Measurements from ENCODE around the gene KCNQ1. TPM values are rescaled to one million over a fixed set of nuclear protein-coding genes. Genes with fewer than 3 reads are reported as not detected.

The KCNQ1 gene
- polyA plus RNA-seq, 1 of the 3 experiments (the other 2 are of a cell fraction), result 0.05 TPM

- TF ChIP-seq EP300 (IDR thresholded peaks at IDR 0.05; ENCODE audit: borderline replicate concordance in 1 of 2, low read depth in 1 of 2, low read length in 1 of 2), result no peak
- no peak for TF ChIP-seq MXI1 (IDR thresholded peaks at IDR 0.05; ENCODE audit: low read depth, low read length)
- no peak for TF ChIP-seq NFIC (IDR thresholded peaks at IDR 0.05; ENCODE audit: borderline replicate concordance)
- no peak for TF ChIP-seq TAF1 (IDR thresholded peaks at IDR 0.05; ENCODE audit: borderline replicate concordance, low read depth, low read length)
- TF ChIP-seq RAD21 (IDR thresholded peaks at IDR 0.05; ENCODE audit: low read length), result no peak
- no peak for TF ChIP-seq RXRA (IDR thresholded peaks at IDR 0.05; ENCODE audit: borderline replicate concordance, low read depth)
- no peak for TF ChIP-seq GABPA (IDR thresholded peaks at IDR 0.05; ENCODE audit: low read depth)
- no peak for TF ChIP-seq REST (IDR thresholded peaks at IDR 0.05; ENCODE audit: low read depth, low read length)
- TF ChIP-seq ELF1 (IDR thresholded peaks at IDR 0.05), result no peak
Observed at GRCh38 chr11:2643746-2644145, 198.9 kb downstream of the KCNQ1 start (continued).

GRCh38 chr11:2644844-2645778 lies 200.3 kb downstream of the KCNQ1 start:
- no peaks in the 10 kb centered on the region for H3K36me3 ChIP-seq (replicated peaks in 1 of 2; ENCODE audit: control insufficient read depth in 1 of 2, insufficient read depth in 2 of 2, low read length in 1 of 2)
- no peaks in the 10 kb centered on the region for H3K27me3 ChIP-seq (ENCODE audit: insufficient read depth)
- H3K9me3 ChIP-seq, result peaks cover 50% of the 10 kb centered on the region
- ChIA-PET POLR2A (no interaction called here), CTCF (interaction anchor here (0.9 to 1.2 kb wide), 2 partner anchors 241 to 243 kb away, joined by 3 read pairs; partner anchors contain the start of gene CDKN1C)
- no peaks in the 10 kb centered on the region for H3F3A ChIP-seq (replicated peaks; ENCODE audit: insufficient read depth)
- H3K4me2 ChIP-seq, result no peak overlapping the region
- H3K9me2 ChIP-seq, result no peaks in the 10 kb centered on the region
- no peaks in the 10 kb centered on the region for H3K79me2 ChIP-seq (ENCODE audit: insufficient read depth)
- no peak for TF ChIP-seq GATA2 (CRISPR knock-in tag; IDR thresholded peaks at IDR 0.05)
- no peak for TF ChIP-seq TCF12 (IDR thresholded peaks at IDR 0.05)
- TF ChIP-seq FOXM1 (IDR thresholded peaks at IDR 0.05; ENCODE audit: low read depth), result no peak
- no peak for TF ChIP-seq GABPA (IDR thresholded peaks at IDR 0.05; ENCODE audit: low read depth)
- no peak for TF ChIP-seq USF1 (IDR thresholded peaks at IDR 0.05; ENCODE audit: borderline replicate concordance, low read depth)
- no peak for TF ChIP-seq FOSL2 (IDR thresholded peaks at IDR 0.05; ENCODE audit: borderline replicate concordance, low read depth)
- no peak for TF ChIP-seq ZBTB33 (IDR thresholded peaks at IDR 0.05; ENCODE audit: borderline replicate concordance, low read depth)
- TF ChIP-seq YY1 (IDR thresholded peaks at IDR 0.05; ENCODE audit: low read depth), result no peak
- no peak for TF ChIP-seq REST (IDR thresholded peaks at IDR 0.05; ENCODE audit: low read depth, low read length)
- no peak for TF ChIP-seq JUND (IDR thresholded peaks at IDR 0.05)
- TF ChIP-seq NRF1 (IDR thresholded peaks at IDR 0.05; ENCODE audit: low read depth, low read length), result no peak
- no peak for TF ChIP-seq RCOR1 (IDR thresholded peaks at IDR 0.05; ENCODE audit: low read length)
- no peak for TF ChIP-seq TAF1 (IDR thresholded peaks at IDR 0.05; ENCODE audit: borderline replicate concordance, low read depth, low read length)
- no peaks in the 10 kb centered on the region for H4K20me1 ChIP-seq (ENCODE audit: insufficient read depth)
- H3K4me3 ChIP-seq (ENCODE audit: low read depth in 2 of 2, low read length in 1 of 2), result no peak overlapping the region
- no peak overlapping the region for H3K27ac ChIP-seq (ENCODE audit: low read depth in 2 of 2, low read length in 1 of 2)
- H3K9ac ChIP-seq, result no peak overlapping the region
- H3K4me1 ChIP-seq (ENCODE audit: control insufficient read depth in 1 of 2, insufficient read depth in 2 of 2, low read depth in 1 of 2, low read length in 1 of 2), result no peaks in the 10 kb centered on the region
- DNase-seq, result no peak
- no peak overlapping the region for H2AFZ ChIP-seq (ENCODE audit: low read depth)
- WGBS (ENCODE audit: low lambda C conversion rate), result 37% methylated on average over 4 of the region's 4 CpGs

Measured in SK-N-SH (cell line).